Measurements from ENCODE around the gene TSPAN12.

TSPAN12 gene

GRCh38 chr7:120874722-120875121, 16.8 kb upstream of the TSPAN12 start:
- no peak for TF ChIP-seq CTCF (IDR thresholded peaks at IDR 0.05; ENCODE audit: unreplicated experiment in 3 of 3)
- Mint-ChIP-seq H3K9me3 (peaks cover 2% of the 10 kb centered on the region), H3K36me3 (ENCODE audit: low read depth) (no peaks in the 10 kb centered on the region), H3K4me1 (peaks cover 31% of the 10 kb centered on the region), H3K27me3 (ENCODE audit: low read depth) (no peaks in the 10 kb centered on the region), H3K4me3 (no peak overlapping the region), H3K27ac (no peak overlapping the region)

- no peak overlapping the region for H3K27ac Mint-ChIP-seq
- no peak overlapping the region for H3K4me3 Mint-ChIP-seq
- no peaks in the 10 kb centered on the region for H3K27me3 Mint-ChIP-seq (ENCODE audit: low read depth)
- peaks cover 1% of the 10 kb centered on the region for H3K9me3 Mint-ChIP-seq
- no peak for TF ChIP-seq CTCF (IDR thresholded peaks at IDR 0.05; ENCODE audit: unreplicated experiment in 3 of 3)
- peaks cover 29% of the 10 kb centered on the region for H3K4me1 Mint-ChIP-seq
- no peaks in the 10 kb centered on the region for H3K36me3 Mint-ChIP-seq (ENCODE audit: low read depth)
Measured at GRCh38 chr7:120874016-120874415, 16.1 kb upstream of the TSPAN12 start.

- Mint-ChIP-seq H3K36me3 (ENCODE audit: low read depth) (no peaks in the 10 kb centered on the region), H3K27ac (no peak overlapping the region), H3K9me3 (no peaks in the 10 kb centered on the region), H3K4me1 (peaks cover 23% of the 10 kb centered on the region), H3K4me3 (no peak overlapping the region), H3K27me3 (ENCODE audit: low read depth) (no peaks in the 10 kb centered on the region)
- TF ChIP-seq CTCF (IDR thresholded peaks at IDR 0.05; ENCODE audit: unreplicated experiment in 3 of 3), result no peak
Measured at GRCh38 chr7:120873401-120873800, 15.5 kb upstream of the TSPAN12 start.

- H3K9me3 Mint-ChIP-seq, result no peaks in the 10 kb centered on the region
- peaks cover 17% of the 10 kb centered on the region for H3K4me1 Mint-ChIP-seq
- H3K4me3 Mint-ChIP-seq, result no peak overlapping the region
- H3K36me3 Mint-ChIP-seq (ENCODE audit: low read depth), result no peaks in the 10 kb centered on the region
- no peak overlapping the region for H3K27ac Mint-ChIP-seq
- TF ChIP-seq CTCF (IDR thresholded peaks at IDR 0.05; ENCODE audit: unreplicated experiment in 3 of 3), result no peak
- no peaks in the 10 kb centered on the region for H3K27me3 Mint-ChIP-seq (ENCODE audit: low read depth)
Measured at GRCh38 chr7:120869700-120870099, 11.8 kb upstream of the TSPAN12 start.

- Mint-ChIP-seq H3K9me3 (no peaks in the 10 kb centered on the region), H3K27ac (no peak overlapping the region), H3K36me3 (ENCODE audit: low read depth) (no peaks in the 10 kb centered on the region), H3K4me1 (peaks cover 22% of the 10 kb centered on the region), H3K4me3 (no peak overlapping the region), H3K27me3 (ENCODE audit: low read depth) (no peaks in the 10 kb centered on the region)
- no peak for TF ChIP-seq CTCF (IDR thresholded peaks at IDR 0.05; ENCODE audit: unreplicated experiment in 3 of 3)
Measured at GRCh38 chr7:120867932-120868331, 10.0 kb upstream of the TSPAN12 start.

- no peaks in the 10 kb centered on the region for H3K27me3 Mint-ChIP-seq (ENCODE audit: low read depth)
- no peak for TF ChIP-seq CTCF (IDR thresholded peaks at IDR 0.05; ENCODE audit: unreplicated experiment in 3 of 3)
- no peaks in the 10 kb centered on the region for H3K36me3 Mint-ChIP-seq (ENCODE audit: low read depth)
- peaks cover 22% of the 10 kb centered on the region for H3K4me1 Mint-ChIP-seq
- no peak overlapping the region for H3K4me3 Mint-ChIP-seq
- H3K27ac Mint-ChIP-seq, result peak overlapping the region; percentile 56 to 76 (median 66)
- H3K9me3 Mint-ChIP-seq, result no peaks in the 10 kb centered on the region
Measured at GRCh38 chr7:120865191-120865981, 7.4 kb upstream of the TSPAN12 start.
